Effector memory CD8-positive, alpha-beta T cell (primary cell): ENCODE measurements around the gene CDT1.
"Not testable (repeated sequence)": the region's sequence is repeated elsewhere in the genome, so short reads cannot be mapped to it uniquely, and the experiment has no call there.

Experiments
- ATAC-seq: fragments of 150-1000 bp; cut with Tn5 transposase; replicated peaks from 2 replicates; pipeline ENCODE4 v1.10.0; 2021; ENCODE audit warnings: mild to moderate bottlenecking, moderate library complexity
- DNase-seq, 3 experiments: peaks; one replicate each; pipeline ENCODE4 v3.0.0; 2021
- H3K27ac Mint-ChIP-seq, 2 donors: one replicate each; pipeline ENCODE4 v1.8.0; 2022; ENCODE audit warnings: mild to moderate bottlenecking in 2 of 2, mixed read lengths in 2 of 2, moderate library complexity in 2 of 2
- H3K27me3 Mint-ChIP-seq, 2 donors: one replicate each; pipeline ENCODE4 v1.8.0; 2022; ENCODE audit warnings: mixed read lengths in 2 of 2
- H3K36me3 Mint-ChIP-seq: one replicate; pipeline ENCODE4 v1.8.0; 2022; ENCODE audit warnings: mild to moderate bottlenecking, moderate library complexity, mixed read lengths; ENCODE audit not compliant: insufficient read depth
- H3K4me1 Mint-ChIP-seq, 2 donors: one replicate each; pipeline ENCODE4 v1.8.0; 2022; ENCODE audit warnings: low read depth in 2 of 2, mixed read lengths in 2 of 2
- H3K4me3 Mint-ChIP-seq, 2 donors: one replicate each; pipeline ENCODE4 v1.8.0; 2022; ENCODE audit warnings: mild to moderate bottlenecking in 2 of 2, mixed read lengths in 2 of 2, moderate library complexity in 2 of 2
- H3K9me3 Mint-ChIP-seq, 2 donors: one replicate each; pipeline ENCODE4 v1.8.0; 2022; ENCODE audit warnings: mixed read lengths in 2 of 2

CDT1 gene

GRCh38 chr16:88815901-88816589 is 12.5 kb downstream of the CDT1 start:
- no peak for ATAC-seq
- no peaks in the 10 kb centered on the region for H3K27me3 Mint-ChIP-seq

GRCh38 chr16:88816736-88817535 is 13.3 kb downstream of the CDT1 start:
- Mint-ChIP-seq H3K27me3 (no peaks in the 10 kb centered on the region), H3K4me3 (no peak overlapping the region), H3K4me1 (peaks cover 2 to 3% of the 10 kb centered on the region in 2 donors), H3K36me3 (peaks cover 5% of the 10 kb centered on the region), H3K27ac (peak overlapping the region in 1 of 2 donors; percentile 23), H3K9me3 (no peaks in the 10 kb centered on the region)
- ATAC-seq (no peak), DNase-seq (no peak)

More at GRCh38 chr16:88815901-88816589, 12.5 kb downstream of the CDT1 start:
- DNase-seq: peak; percentile 30 to 44 (median 38)
- Mint-ChIP-seq H3K36me3 (peaks cover 13% of the 10 kb centered on the region), H3K4me3 (no peak overlapping the region), H3K27ac (no peak overlapping the region), H3K4me1 (peaks cover 3 to 6% of the 10 kb centered on the region in 2 donors), H3K9me3 (no peaks in the 10 kb centered on the region)

- Mint-ChIP-seq H3K4me1 (no peaks in the 10 kb centered on the region), H3K4me3 (no peak overlapping the region), H3K9me3 (no peaks in the 10 kb centered on the region), H3K36me3 (peaks cover 7% of the 10 kb centered on the region), H3K27ac (no peak overlapping the region), H3K27me3 (no peaks in the 10 kb centered on the region)
- ATAC-seq (no peak), DNase-seq (no peak)
Measured at GRCh38 chr16:88817785-88818574, 14.4 kb downstream of the CDT1 start.

- H3K9me3 Mint-ChIP-seq: no peaks in the 10 kb centered on the region
- DNase-seq (no peak), ATAC-seq (no peak)
- H3K4me3 Mint-ChIP-seq: no peak overlapping the region
- no peaks in the 10 kb centered on the region for H3K27me3 Mint-ChIP-seq
- no peaks in the 10 kb centered on the region for H3K4me1 Mint-ChIP-seq
- no peak overlapping the region for H3K27ac Mint-ChIP-seq
- H3K36me3 Mint-ChIP-seq: peaks cover 7% of the 10 kb centered on the region
Measured at GRCh38 chr16:88818575-88818874, 14.9 kb downstream of the CDT1 start.

- Mint-ChIP-seq H3K36me3 (peaks cover 7% of the 10 kb centered on the region), H3K27me3 (no peaks in the 10 kb centered on the region), H3K27ac (no peak overlapping the region), H3K4me1 (no peaks in the 10 kb centered on the region), H3K4me3 (no peak overlapping the region), H3K9me3 (no peaks in the 10 kb centered on the region)
- ATAC-seq (no peak), DNase-seq (no peak)
Measured at GRCh38 chr16:88819126-88819525, 15.5 kb downstream of the CDT1 start.

- DNase-seq: no peak
- no peak overlapping the region for H3K27ac Mint-ChIP-seq
- no peaks in the 10 kb centered on the region for H3K9me3 Mint-ChIP-seq
Measured at GRCh38 chr16:88820385-88821025, 16.9 kb downstream of the CDT1 start.

GRCh38 chr16:88821168-88821850 is 17.7 kb downstream of the CDT1 start:
- Mint-ChIP-seq H3K9me3 (no peaks in the 10 kb centered on the region), H3K4me3 (no peak overlapping the region), H3K36me3 (peaks cover 7% of the 10 kb centered on the region), H3K4me1 (no peaks in the 10 kb centered on the region), H3K27ac (no peak overlapping the region), H3K27me3 (no peaks in the 10 kb centered on the region)
- ATAC-seq (no peak), DNase-seq (no peak)

More at GRCh38 chr16:88820385-88821025, 16.9 kb downstream of the CDT1 start:
- Mint-ChIP-seq H3K27me3 (no peaks in the 10 kb centered on the region), H3K4me3 (no peak overlapping the region), H3K4me1 (no peaks in the 10 kb centered on the region), H3K36me3 (peaks cover 7% of the 10 kb centered on the region)
- no peak for ATAC-seq

GRCh38 chr16:88822281-88823040 is 18.9 kb downstream of the CDT1 start:
- ATAC-seq (no peak), DNase-seq (no peak)
- Mint-ChIP-seq H3K36me3 (peaks cover 3% of the 10 kb centered on the region), H3K27ac (no peak overlapping the region), H3K9me3 (no peaks in the 10 kb centered on the region), H3K4me3 (no peak overlapping the region), H3K4me1 (no peaks in the 10 kb centered on the region), H3K27me3 (no peaks in the 10 kb centered on the region)

- not testable (repeated sequence) for H3K9me3 Mint-ChIP-seq, H3K4me3 Mint-ChIP-seq, ATAC-seq, DNase-seq, H3K27ac Mint-ChIP-seq, H3K36me3 Mint-ChIP-seq, H3K4me1 Mint-ChIP-seq, H3K27me3 Mint-ChIP-seq
Measured at GRCh38 chr16:88823646-88824045, 20.1 kb downstream of the CDT1 start.

- DNase-seq: no peak
- Mint-ChIP-seq H3K9me3 (no peaks in the 10 kb centered on the region), H3K4me1 (no peaks in the 10 kb centered on the region), H3K36me3 (peaks cover 3% of the 10 kb centered on the region), H3K4me3 (no peak overlapping the region), H3K27me3 (no peaks in the 10 kb centered on the region), H3K27ac (no peak overlapping the region)
- no peak for ATAC-seq
Measured at GRCh38 chr16:88824256-88825077, 20.9 kb downstream of the CDT1 start.

GRCh38 chr16:88825146-88825545 is 21.6 kb downstream of the CDT1 start:
- Mint-ChIP-seq H3K36me3 (peaks cover 3% of the 10 kb centered on the region), H3K9me3 (no peaks in the 10 kb centered on the region), H3K4me1 (no peaks in the 10 kb centered on the region), H3K27ac (no peak overlapping the region), H3K27me3 (no peaks in the 10 kb centered on the region), H3K4me3 (no peak overlapping the region)
- DNase-seq (no peak), ATAC-seq (no peak)
